Left renal pelvis (tissue), 4 donors: ENCODE measurements around the gene DUSP1. TPM values are rescaled to one million over a fixed set of nuclear protein-coding genes. Genes with fewer than 3 reads are reported as not detected.

Experiments
- DNase-seq, 4 donors: peaks; one replicate each; pipeline ENCODE4 v3.0.0-alpha.2; 2013; ENCODE audit warnings: low read depth in 4 of 4, low spot score in 3 of 4
- polyA plus RNA-seq, 4 donors: library from polyadenylated mRNA; unstranded; fragments of 120-200 nt; gene quantifications; one replicate each; pipeline ENCODE4 v1.2.1, GENCODE V29; 2013; ENCODE audit not compliant: insufficient read length in 4 of 4

The DUSP1 gene
- polyA plus RNA-seq, 4 donors, result 41.8 to 685 (median 48.7) TPM

DNA sequence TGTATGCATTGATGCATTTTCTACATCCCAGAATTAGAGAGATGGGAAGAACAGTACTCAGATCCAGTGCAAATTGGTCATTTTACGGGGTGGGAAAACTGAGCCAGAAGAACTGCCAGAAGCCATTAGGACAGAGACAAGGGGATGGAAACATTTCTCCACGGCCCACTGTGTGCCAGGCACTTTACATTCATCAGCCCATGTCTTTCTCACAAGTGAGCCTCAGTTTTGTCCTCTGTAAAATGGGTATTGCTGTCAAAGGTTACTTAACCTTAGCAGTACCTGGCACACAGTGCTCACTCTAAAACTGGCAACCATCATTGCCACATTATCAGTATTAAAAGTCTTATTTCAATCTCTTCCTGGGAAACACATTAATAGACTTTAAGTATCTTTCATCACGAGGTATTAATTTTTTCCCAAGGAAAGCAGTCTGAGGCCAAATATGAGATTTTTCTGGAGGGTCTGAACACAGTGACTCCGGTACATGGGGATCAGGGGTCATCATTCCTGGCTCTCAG is 5.2 kb downstream of the DUSP1 start:
- DNase-seq, result no peak

DNA sequence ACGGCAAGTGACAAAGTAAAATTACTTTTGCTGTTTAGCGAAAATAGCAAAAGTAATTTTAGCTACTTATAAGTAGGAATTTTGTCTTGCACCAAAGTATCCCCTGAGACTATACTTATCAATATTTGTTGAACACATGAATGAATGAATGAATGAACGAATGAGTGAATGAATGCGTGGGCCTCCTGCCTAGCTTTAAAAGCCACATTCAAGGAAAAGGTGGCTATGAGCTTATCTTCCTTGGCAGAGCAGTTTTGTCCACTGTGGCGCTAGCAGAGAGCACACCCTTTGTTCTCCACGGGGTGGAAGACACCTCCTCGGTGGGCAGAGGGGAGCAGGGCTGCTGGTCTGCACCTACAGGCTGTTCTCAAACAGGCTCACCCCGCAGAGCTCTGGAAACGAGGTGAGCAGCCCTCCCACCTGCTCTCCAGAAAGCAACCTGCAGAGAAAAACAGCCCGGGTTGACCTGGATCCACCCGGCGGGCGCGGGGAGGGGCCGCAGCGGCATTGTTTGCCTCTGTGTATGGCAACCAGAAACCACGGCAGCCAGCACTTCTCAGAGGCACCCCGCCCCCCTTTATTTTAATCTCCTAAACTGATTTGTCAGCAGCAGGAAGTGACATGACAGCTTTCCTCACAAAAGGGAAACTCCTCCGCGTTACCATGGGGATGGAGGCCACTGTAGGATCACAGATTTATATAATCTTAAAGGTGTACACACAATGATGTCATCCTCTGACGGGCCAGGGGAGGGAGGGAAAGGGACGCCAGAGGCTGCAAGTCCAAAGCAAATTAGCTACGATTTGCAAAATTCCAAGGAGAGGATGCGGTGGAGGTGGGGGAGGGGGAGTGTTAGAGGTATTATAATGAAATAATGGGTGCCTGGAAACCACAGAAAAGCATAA is 5.9 kb downstream of the DUSP1 start:
- DNase-seq, result peak; percentile 98 to 99 (median 98)

DNA sequence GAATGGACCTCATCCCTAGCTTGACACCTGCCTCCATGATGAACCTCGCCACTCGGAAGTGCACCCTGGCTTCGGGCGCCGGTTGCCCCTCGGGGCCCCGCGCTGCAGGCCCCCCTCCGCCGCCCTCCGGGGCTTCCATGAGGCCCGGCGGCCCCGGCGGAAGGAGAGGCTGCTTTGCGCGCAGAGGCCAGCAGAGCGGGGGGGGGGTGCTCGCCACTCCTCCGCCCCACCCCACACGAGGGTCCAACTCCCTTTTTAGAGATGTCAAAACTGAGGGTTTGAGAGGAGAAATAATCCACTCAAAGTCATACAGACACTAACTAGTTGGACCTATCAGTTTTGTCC is 7.9 kb downstream of the DUSP1 start:
- no peak for DNase-seq

DNA sequence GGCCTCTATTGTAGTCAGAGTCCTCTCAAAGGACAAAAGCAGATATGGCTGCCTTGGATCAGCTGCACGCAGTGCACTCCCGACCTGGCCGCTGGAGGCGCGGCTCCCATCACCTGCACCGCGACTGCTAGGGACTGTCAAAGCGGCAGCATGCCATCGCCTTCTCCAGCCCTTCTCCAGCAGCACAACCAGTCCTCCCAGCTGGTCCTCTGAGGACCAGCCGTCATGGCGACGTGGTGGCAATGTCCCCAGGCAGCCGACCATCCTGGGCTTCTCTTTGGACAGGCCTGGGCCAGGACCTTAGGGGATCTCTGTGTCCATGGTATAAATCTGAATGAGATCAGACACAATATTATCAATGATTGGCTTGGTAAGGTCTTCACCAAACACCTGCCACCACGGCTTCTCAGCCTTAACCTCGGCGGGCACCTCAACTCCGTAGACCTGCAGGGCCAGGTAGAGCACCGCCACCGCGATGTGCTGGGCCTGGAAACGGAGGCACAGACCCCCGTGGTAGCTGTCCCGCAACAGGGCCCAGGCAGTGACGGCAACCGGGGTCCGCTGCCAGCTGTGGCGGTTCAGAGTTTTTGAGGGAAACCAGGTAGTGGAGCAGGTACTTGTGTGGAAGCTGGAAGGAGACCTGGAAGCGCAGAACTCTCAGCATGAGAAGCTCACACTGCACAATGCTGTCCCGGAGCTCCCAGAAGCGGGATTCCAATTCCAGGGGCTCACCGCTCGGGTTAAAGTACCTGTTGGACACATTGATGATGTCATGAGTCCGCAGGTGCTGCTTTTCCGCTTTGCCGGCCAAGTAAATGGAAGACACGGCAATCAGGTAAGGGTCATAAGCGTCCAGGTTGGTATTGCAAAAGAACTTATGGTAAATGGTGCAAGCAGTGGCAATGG is 8.5 kb downstream of the DUSP1 start:
- no peak for DNase-seq

DNA sequence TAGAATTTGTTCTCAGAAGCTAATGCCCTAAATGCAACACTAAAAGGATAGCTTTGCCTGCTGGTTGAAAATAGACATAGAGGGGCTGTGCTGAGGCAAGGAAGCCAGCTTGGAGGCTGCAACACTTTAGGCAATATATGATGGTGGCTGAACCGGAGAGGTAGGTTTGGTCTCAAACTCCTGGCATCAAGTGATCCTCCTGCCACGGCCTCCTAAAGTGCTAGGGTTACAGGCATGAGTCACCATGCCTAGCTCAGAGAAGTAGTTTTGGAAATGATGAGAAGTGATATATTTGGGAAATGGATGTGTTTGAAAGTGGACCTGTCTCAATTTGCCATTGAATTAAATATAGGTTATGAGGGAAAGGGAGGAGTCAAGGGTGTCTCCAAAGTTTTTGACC is 10.0 kb downstream of the DUSP1 start:
- DNase-seq, result no peak

DNA sequence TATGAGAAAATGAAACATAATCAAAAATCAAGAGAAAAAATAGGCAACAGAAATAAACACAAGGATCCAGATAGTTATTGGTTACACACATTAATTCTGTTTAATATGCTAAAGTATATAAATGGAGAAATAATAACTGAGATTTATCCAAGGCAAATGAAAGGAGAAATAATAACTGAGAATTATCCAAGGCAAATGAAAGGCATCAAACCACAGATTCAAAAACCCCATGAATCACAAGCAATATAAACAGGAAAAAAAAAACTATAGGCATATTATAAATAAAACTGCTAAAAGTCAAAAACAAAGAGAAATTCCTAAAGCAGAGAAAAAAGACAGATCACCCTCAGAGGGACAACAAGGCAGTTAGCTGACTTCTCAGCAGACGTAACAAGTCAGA is 10.9 kb downstream of the DUSP1 start:
- DNase-seq, result no peak

DNA sequence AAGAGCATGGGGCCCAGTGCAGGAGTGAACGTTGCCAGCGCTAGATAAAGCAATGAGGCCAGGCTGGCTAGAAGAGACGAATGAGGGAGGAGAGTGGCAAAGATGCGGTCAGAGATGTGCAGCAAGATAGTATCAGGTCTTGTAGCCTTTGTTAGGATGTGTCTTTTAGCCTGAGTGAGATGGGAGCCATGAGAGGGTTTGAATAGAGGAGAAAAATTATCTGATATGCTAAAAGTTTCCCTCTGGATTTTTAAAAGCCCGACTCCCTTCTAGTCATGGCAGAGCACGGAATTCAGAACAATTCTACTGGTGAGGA is 12.2 kb downstream of the DUSP1 start:
- no peak for DNase-seq

DNA sequence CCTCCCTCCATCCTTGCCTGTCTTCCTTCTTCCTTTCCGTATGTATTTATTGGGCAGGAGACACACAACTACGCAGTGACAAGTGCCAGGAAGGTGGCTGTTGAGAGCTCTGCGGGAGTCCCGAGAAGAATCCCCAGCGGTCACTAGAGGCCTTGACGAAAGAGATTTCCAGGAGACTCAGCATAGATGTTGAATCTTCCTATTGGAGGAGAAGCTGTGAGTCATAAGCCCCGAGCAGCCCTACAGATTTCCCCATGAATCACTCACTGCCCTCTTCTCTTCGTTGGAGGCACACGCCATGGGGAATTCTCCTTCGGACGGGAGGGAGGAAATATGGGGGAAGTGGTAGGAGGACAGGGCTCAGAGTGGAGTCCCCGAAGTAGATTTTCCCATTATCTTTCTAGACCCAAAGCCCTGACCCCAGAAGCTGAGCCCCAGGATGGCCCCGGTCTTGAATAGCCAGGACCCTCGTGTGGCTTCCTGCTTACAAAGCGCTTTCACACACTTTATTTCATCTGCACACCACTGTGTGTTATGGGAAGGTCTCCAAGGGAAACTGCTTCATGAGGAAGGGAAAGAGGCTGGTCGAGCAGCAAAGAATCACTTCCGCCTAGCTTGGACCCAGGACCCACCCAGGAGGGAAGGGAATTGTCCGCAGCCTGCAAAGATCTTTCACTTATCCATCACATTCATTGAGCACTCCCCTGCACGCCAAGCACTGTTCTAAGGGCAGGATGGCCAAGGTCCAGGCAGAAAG is 12.7 kb downstream of the DUSP1 start:
- no peak for DNase-seq

DNA sequence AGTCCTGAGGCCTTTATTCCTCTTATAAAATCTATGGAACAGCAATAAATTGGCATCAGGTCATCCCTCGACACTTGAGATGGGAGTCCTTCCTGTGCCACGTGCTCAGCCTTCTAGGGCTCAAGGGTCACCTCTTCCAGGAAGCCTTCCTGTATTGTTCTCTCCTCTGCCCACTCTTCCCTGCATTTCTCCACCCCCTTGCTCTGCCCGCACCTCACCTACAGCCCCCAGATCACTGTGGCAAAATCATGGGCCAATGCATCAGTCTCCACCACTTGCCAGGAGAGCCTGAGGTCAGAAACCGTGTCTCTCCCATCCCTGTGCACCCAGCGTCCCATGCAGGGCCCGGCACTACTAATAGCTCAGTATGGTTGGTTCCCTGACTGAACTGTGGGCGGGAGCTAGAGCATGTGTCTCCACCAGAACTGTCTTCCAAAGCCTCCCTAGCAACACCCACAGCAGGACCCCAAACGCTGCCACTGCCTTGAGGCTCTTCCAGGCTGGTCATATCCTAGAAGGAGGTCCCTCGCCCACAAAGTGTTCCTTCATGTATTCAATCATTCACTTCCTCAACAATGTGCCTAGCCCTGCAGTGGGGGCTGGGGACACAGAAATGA is 13.5 kb downstream of the DUSP1 start:
- DNase-seq, result no peak

DNA sequence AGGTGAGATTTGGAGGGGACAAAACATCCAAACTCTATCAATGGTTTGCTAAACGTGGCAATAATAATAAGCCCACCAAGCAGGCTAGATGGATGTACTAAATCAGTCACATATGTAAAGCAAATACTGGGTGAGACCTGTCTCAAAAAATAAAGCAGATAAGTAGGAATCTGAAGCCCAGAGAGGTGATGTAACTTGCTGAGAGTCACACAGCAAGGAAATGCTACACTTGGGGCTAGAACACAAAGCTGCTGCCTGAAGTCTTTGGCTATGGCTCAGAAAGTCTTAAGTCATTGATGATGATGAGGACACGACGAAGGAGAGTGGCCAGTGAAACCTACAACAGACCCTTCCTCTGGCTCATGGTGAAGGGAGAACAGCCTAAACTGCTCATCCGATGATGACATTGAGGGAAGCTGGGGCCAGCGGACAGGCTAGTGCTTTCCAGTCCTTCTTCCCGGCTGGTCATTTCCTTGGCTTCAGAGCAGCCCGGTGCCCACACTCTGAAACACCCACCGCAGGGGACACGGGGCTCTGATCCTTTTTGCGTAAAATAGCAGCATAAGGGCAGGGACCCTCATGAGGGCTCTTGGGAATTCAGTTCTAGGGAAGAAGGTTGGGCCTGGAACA is 14.1 kb downstream of the DUSP1 start:
- no peak for DNase-seq

DNA sequence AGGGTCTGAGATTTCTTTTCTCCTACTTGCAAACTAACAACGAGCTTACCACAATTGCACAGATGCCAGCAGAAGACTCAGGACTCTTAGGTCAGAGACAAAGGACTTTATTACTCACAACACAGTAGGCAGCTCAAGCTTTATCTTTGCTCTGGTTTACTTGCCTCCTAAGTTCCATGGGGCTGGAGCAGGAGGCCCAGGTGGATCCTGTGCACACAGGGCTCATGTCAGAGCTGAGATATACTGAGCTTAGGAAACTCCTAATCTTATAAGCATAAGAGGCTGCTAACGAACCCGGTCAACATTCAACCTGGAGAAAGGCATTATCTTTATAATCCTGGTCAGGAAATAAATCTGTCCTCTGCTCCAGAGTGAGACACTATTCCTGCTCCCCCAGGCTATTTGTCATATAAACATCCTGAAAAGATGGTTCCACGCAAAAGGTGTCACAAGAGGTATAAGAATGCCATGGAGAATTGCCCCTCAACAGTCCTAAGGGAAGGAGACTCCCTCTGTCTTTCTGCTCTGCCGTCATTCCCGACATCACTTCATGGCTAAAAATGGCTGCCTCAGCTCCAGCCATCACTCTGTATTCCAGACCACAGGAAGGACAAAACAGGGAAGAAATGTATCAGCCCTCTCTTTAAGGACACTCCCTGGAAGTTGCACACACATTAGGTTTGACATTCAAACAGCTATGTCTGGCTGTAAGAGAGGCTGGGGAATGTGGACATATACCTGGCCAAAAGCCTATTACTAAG is 16.2 kb downstream of the DUSP1 start:
- no peak for DNase-seq

DNA sequence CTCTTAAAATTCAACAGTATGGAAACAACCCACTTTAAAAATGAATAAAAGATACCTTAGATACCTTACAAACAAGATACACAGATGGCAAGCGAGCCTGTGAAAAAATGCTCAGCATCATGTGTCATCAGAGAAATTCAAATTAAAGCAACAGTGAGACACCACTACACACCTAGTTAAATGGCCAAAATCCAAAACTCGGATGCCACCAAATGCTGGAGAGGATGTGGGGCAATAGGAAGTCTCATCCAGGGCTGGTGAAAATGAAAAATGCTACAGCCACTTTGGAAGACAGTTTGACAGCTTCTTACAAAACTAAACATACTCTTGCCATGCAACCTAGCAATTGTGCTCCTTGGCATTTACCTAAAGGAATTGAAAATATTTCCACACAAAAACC is 17.9 kb downstream of the DUSP1 start:
- no peak for DNase-seq

DNA sequence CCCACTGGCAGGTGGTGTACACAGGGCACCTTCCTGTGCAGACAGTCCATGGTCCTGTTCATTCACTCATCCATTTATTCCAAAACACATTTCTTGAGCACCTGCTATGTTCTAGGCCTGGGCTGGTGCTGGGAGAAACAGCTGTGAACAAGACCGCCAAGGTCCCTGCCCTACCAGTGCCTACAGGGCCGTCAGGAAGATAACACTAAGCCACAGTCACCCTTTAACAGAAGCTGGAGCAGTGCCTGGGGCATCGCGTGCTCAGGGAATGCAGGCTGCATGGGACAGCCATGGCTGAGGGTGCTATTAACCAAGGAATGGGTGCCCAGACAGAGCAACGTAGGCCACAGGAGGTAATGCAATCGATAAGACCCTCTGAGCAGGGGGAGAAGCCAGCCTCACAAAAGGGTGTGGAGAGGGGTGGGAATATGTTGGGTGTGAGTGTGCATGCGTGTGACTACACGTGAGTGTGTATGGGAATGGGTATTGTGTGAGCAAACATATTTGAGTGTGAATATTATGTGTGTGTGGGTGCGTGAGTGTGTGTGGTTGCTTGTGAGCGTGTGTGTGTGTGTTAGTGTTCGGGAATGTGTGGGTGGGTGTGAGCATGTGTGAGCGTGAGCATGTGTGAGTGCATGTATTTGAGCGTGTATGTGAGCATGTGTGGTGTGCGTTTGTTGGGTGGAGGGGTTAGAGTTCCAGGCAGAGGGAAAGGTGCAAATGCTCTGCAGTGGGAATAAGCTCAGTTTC is 19.1 kb downstream of the DUSP1 start:
- no peak for DNase-seq

DNA sequence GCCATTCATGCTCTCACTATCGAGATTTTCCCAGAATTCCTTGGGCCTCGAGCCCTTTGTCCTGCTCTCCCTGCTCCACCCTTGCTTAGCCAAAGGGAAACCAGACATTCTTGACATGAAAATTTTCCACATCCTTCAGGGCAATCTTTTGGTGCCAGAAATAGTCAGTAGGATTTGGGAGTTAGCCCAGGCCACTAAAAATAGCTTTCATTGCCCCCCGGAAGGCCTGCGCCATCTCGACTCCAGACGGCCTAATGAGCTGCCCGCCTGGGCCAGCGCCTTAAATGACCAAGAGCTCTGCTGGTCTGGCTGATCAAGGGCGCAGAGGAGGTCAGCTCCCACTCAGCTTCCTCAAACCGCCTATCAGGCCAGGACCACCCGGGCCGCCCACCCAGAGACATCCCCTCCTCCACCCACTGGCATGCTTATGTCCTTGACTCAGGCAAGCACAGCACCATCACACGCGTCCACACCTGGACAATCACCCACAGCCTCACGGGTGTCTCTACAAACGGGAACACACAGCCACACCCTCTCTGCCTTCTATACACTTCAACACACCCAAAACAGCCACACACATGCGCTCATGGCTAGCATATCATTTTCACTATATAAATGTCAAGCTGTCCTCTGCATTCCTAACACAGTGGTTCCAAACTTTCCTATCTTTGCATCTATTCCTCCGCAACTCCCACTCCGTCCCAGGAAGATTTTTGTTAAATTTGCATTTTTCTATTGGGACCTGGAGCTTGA is 20.9 kb downstream of the DUSP1 start:
- DNase-seq, result no peak

DNA sequence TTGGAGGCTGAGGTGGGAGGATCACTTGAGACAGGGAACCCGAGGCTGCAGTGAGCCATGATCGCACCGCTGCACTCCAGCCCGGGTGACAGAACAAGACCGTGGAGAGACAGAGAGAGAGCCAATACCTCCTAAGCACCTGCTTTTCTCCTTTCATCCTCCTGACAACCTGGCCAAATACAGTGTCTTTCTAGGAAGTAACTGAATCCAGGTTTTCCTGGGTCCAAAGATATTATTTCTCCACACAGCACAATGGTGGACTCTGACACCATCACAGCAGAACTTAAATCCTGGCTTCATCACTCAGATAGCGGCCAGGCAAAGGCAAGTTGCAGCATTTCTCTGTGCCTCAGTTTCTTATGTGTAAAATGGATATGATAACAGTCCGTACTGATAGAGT is 21.9 kb downstream of the DUSP1 start:
- no peak for DNase-seq

DNA sequence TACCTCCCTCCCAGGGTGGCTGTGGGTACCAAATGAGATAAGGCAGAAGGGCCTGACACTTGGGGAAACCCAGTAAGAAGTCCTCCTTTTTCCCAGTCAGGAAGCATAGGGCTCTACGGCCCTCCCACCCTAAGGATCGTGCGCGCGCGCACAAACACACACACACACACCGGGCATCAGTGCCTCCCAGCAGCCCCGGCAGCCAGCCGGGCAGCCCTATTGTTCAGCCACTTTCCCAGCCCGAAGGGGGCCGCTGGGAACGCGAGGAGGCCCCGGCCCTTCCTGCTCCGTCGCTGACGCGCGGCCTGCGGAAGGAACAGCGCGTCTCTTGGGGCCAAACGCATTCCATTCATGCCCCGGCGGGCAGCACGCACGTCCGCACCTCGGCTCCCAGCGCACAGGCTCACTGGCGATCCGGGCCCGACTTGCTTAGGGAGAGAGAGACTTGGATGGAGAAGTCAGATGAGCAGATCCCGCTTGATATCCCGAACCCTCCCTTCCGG is 22.6 kb downstream of the DUSP1 start:
- no peak for DNase-seq

DNA sequence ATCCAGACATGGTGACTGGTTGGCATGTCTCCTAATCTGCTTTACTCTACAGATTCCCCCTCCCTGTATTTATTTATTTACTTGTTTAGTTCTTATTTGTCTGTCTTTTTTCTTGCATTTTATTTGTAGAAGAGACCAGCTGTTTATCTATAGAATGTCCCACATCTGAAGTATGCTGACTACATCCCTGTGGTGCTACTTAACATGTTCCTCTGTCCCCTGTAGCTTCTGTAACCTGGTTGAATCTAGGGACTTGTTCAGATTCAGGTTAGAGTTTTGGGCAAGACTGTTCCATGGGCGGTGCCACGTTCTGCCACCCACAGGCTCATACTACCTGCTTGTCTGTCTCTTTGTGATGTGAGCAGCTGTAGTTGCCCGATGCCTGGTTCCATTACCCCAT is 23.5 kb downstream of the DUSP1 start:
- DNase-seq, result no peak

DNA sequence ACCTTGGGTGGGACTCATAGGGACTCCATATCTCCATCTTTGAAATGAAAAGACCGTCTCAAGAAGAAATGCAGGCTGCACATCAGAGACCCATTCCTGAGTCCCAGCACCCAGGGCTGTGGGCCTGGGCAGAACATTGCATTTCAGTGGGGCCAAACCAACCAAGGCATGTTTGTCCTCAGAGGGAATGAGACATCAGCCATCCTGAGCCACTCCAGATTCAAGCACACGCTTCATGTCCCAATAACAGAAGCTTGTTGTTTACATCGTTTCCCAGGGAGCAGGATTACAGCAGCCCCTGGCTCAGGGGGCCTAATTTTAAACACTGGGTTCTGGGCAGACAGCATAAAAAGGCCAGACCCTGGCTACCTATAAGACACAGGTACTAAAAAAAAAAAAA is 24.3 kb downstream of the DUSP1 start:
- no peak for DNase-seq
